Central memory CD8-positive, alpha-beta T cell (primary cell): ENCODE results near the gene BSND.

ENCODE experiments used
- ATAC-seq: fragments of 150-1000 bp; cut with Tn5 transposase; replicated peaks from 2 replicates; pipeline ENCODE4 v1.10.0; 2022; ENCODE audit warnings: mild to moderate bottlenecking, moderate FRiP score, moderate number of reproducible peaks; ENCODE audit not compliant: poor library complexity, severe bottlenecking; ENCODE audit errors: extremely low read depth
- DNase-seq, 2 donors: peaks; one replicate each; pipeline ENCODE4 v3.0.0; 2021; ENCODE audit warnings: low spot score in 2 of 2
- H3K27ac Mint-ChIP-seq: one replicate; pipeline ENCODE4 v1.8.0; 2022; ENCODE audit warnings: low read depth, mild to moderate bottlenecking, moderate library complexity, mixed read lengths
- H3K27me3 Mint-ChIP-seq: one replicate; pipeline ENCODE4 v1.8.0; 2022; ENCODE audit warnings: mixed read lengths
- H3K36me3 Mint-ChIP-seq: one replicate; pipeline ENCODE4 v1.8.0; 2022; ENCODE audit warnings: mild to moderate bottlenecking, moderate library complexity, mixed read lengths; ENCODE audit not compliant: insufficient read depth
- H3K4me1 Mint-ChIP-seq: one replicate; pipeline ENCODE4 v1.8.0; 2022; ENCODE audit warnings: mixed read lengths
- H3K4me3 Mint-ChIP-seq: one replicate; pipeline ENCODE4 v1.8.0; 2022; ENCODE audit warnings: mild to moderate bottlenecking, moderate library complexity, mixed read lengths
- H3K9me3 Mint-ChIP-seq: one replicate; pipeline ENCODE4 v1.8.0; 2022; ENCODE audit warnings: mixed read lengths

BSND gene

DNA sequence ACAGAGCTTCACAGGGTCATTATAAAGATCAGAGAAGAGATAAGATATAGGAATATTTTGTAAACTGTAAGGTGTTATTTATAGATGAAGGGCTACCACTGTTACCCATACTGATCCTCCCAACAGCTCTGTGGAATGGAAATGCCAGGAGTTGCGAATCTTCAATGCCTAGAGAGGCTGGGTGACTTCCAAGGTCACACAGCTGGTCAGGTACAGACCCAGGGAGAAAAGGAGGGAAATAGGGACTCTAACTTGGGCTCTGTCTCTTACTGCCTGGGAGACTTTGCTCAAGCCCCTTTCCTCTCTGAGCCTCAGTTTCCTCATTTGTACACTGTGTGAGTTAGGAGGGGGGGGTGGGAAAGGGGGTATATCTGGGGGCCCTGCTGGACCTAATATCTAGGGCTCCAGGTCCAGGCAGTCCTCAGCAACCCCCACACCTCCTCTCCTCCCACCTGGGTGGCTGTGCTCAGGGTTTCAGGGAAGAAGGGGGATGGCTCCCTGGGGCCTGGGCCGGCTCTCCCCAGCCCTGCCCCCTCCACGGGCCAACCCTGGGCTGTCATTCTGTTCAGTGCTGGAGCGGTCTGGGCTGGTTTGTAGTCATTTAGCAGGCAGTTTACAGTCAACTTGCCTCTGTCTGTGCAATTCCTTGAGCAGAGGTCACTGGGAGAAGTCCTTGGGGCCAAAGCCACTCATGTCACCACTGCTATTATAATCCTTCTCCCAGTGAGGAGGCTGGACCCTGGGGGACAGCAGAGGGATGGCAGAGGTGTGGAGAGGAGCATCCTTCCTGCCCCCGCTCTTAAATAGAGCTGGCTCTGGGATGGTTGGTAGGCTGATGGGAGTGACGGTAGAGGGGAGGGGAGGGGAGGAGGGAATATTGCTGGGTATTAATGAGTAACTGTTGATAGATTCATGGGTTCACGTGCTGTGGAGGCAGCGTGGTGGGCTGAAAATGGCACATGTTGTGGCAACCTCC lies 1.7 kb downstream of the BSND start:
- H3K27ac Mint-ChIP-seq = no peak overlapping the region
- peaks cover 13% of the 10 kb centered on the region for H3K4me1 Mint-ChIP-seq
- no peak overlapping the region for H3K4me3 Mint-ChIP-seq
- no peaks in the 10 kb centered on the region for H3K9me3 Mint-ChIP-seq
- ATAC-seq = no peak
- H3K27me3 Mint-ChIP-seq = peaks cover 9% of the 10 kb centered on the region
- no peak for DNase-seq
- peaks cover 4% of the 10 kb centered on the region for H3K36me3 Mint-ChIP-seq

DNA sequence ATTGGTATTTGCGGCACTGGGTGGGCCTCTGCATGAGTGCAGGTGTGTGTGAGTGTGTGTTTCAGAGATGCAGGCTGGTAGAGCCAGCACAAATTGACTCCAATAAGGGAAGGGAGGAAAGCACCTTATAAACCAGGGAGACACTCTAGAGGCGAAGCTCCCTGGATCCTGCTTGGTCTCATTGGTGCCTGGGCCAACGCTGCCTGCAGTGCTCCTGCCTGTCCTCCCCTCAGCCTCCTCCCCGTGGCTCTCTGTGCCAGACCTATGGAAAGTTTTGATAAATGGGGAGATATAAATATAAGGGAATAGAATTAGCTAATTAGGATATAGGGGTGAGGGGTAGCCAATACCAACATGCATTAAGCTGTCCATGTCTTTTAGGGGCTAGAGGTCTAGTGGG lies 2.6 kb downstream of the BSND start:
- Mint-ChIP-seq H3K4me3 (no peak overlapping the region), H3K9me3 (no peaks in the 10 kb centered on the region), H3K27me3 (peaks cover 9% of the 10 kb centered on the region), H3K36me3 (peaks cover 2% of the 10 kb centered on the region), H3K27ac (no peak overlapping the region), H3K4me1 (peaks cover 4% of the 10 kb centered on the region)
- no peak for ATAC-seq
- DNase-seq = no peak

GRCh38 chr1:55002686-55003085 lies 4.0 kb downstream of the BSND start:
- H3K9me3 Mint-ChIP-seq = no peaks in the 10 kb centered on the region
- DNase-seq (no peak), ATAC-seq (no peak)
- no peaks in the 10 kb centered on the region for H3K4me1 Mint-ChIP-seq
- H3K36me3 Mint-ChIP-seq = no peaks in the 10 kb centered on the region
- no peak overlapping the region for H3K4me3 Mint-ChIP-seq
- peaks cover under 1% of the 10 kb centered on the region for H3K27me3 Mint-ChIP-seq
- no peak overlapping the region for H3K27ac Mint-ChIP-seq

GRCh38 chr1:55005351-55006140 lies 6.8 kb downstream of the BSND start:
- H3K36me3 Mint-ChIP-seq = no peaks in the 10 kb centered on the region
- H3K27me3 Mint-ChIP-seq = no peaks in the 10 kb centered on the region
- no peaks in the 10 kb centered on the region for H3K4me1 Mint-ChIP-seq
- DNase-seq = no peak
- H3K9me3 Mint-ChIP-seq = no peaks in the 10 kb centered on the region
- H3K4me3 Mint-ChIP-seq = no peak overlapping the region
- no peak overlapping the region for H3K27ac Mint-ChIP-seq
- no peak for ATAC-seq

DNA sequence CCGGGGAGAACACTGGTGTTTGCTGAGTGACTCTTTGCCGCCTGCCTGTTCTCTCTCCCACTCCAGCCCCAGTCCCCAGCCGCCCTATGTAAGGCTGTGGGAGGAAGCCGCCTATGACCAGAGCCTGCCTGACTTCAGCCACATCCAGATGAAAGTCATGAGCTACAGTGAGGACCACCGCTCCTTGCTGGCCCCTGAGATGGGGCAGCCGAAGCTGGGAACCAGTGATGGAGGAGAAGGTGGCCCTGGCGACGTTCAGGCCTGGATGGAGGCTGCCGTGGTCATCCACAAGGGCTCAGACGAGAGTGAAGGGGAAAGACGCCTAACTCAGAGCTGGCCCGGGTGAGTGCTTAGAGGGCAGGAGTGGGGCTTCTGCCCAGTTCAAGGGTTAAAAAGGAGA lies 8.2 kb downstream of the BSND start:
- DNase-seq (no peak), ATAC-seq (no peak)
- Mint-ChIP-seq H3K4me3 (no peak overlapping the region), H3K27ac (no peak overlapping the region), H3K4me1 (no peaks in the 10 kb centered on the region), H3K9me3 (no peaks in the 10 kb centered on the region), H3K36me3 (no peaks in the 10 kb centered on the region), H3K27me3 (peaks cover under 1% of the 10 kb centered on the region)

DNA sequence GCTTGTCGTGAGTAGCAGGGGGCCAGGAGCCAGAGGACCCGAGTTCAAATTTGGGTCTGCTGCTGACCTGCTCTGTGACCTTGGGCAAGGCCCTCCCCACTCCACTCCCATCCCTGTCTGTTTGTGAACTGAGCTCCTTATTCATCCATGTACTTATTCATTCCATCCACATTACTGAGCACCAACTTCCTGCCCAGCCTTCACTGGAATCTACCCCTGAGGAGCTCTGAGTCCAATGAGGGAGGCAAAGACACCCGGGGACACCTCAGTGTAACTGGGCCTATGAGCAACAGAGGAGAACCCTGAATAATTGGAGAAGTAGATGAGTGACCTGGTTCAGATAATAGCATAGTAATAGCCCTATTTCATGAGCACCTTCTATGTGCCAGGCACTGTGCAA lies 8.9 kb downstream of the BSND start:
- no peak for DNase-seq
- no peak overlapping the region for H3K27ac Mint-ChIP-seq
- no peak for ATAC-seq
- H3K36me3 Mint-ChIP-seq = no peaks in the 10 kb centered on the region
- H3K9me3 Mint-ChIP-seq = no peaks in the 10 kb centered on the region
- H3K4me1 Mint-ChIP-seq = no peaks in the 10 kb centered on the region
- H3K4me3 Mint-ChIP-seq = no peak overlapping the region
- H3K27me3 Mint-ChIP-seq = peaks cover 7% of the 10 kb centered on the region

- H3K27ac Mint-ChIP-seq = no peak overlapping the region
- DNase-seq = no peak
- H3K4me1 Mint-ChIP-seq = no peaks in the 10 kb centered on the region
- no peak for ATAC-seq
- no peaks in the 10 kb centered on the region for H3K36me3 Mint-ChIP-seq
- H3K9me3 Mint-ChIP-seq = no peaks in the 10 kb centered on the region
- H3K27me3 Mint-ChIP-seq = peaks cover 31% of the 10 kb centered on the region
- no peak overlapping the region for H3K4me3 Mint-ChIP-seq
Observed at GRCh38 chr1:55010194-55010886, 11.6 kb downstream of the BSND start.

DNA sequence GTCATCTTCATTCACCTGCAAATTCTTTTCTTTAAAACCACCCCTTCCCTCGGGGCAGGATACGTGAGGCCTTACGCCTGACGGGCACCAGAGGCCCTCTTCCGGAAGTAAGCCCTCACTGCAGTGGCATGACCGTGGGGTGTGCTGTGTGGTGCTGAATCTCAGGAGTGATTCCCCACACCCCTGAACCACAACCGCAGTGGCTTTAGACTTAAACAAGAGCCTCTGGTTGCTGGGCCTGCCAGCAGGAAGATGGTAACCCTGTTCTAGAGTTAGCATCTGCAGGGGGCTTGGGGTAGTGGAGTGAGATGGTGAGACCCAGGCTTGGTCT lies 12.1 kb downstream of the BSND start:
- no peaks in the 10 kb centered on the region for H3K36me3 Mint-ChIP-seq
- no peak overlapping the region for H3K4me3 Mint-ChIP-seq
- no peaks in the 10 kb centered on the region for H3K4me1 Mint-ChIP-seq
- H3K27ac Mint-ChIP-seq = no peak overlapping the region
- DNase-seq = no peak
- peaks cover 36% of the 10 kb centered on the region for H3K27me3 Mint-ChIP-seq
- no peaks in the 10 kb centered on the region for H3K9me3 Mint-ChIP-seq
- ATAC-seq = no peak

DNA sequence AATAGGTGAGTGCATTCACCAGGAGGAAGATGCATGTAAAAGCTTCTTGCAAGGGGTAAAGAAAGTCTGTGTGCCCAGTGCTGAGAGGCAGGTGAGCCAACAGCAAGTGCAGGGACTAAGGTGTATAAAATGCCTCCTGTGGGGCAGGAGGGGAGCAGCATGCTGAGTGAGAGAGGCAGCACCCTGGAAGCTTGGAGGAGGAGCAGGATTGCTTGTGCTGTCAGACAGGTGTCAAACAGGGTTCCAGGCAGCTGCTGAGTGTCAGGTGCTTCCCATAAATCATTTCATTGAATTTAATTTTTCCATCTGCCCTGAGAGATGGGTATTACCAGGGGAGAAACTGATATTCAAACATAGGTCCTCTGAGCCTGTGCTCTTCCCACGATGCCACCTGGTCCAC lies 13.9 kb downstream of the BSND start:
- Mint-ChIP-seq H3K4me3 (no peak overlapping the region), H3K9me3 (no peaks in the 10 kb centered on the region), H3K27me3 (peaks cover 36% of the 10 kb centered on the region)

DNA sequence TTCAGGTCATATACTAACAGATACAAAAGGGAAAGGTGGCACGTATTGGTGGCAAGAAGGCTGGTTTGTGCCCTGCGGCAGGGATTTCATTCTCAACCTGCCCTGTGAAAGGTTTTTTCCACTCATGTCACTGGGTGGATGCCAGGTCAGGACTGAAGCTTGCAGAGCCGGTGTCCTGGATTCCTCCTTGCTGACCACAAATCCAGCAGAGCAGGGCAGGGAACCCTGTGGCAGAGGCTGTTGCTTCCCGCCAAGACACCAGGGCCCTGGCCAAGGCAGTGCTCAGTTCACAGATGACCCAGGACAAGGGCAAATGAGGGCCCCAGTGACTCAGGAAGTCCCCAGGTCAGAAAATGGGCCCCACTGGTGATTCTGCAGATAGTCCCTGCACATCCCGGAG lies 16.4 kb downstream of the BSND start:
- no peak for ATAC-seq
- no peaks in the 10 kb centered on the region for H3K36me3 Mint-ChIP-seq
- H3K4me1 Mint-ChIP-seq = no peaks in the 10 kb centered on the region
- H3K27ac Mint-ChIP-seq = no peak overlapping the region
- H3K9me3 Mint-ChIP-seq = no peaks in the 10 kb centered on the region
- no peak for DNase-seq
- H3K27me3 Mint-ChIP-seq = peaks cover 57% of the 10 kb centered on the region
- H3K4me3 Mint-ChIP-seq = no peak overlapping the region

More for the DNA sequence above, 13.9 kb downstream of the BSND start:
- no peak for ATAC-seq
- no peak for DNase-seq
- Mint-ChIP-seq H3K36me3 (no peaks in the 10 kb centered on the region), H3K4me1 (no peaks in the 10 kb centered on the region), H3K27ac (no peak overlapping the region)

DNA sequence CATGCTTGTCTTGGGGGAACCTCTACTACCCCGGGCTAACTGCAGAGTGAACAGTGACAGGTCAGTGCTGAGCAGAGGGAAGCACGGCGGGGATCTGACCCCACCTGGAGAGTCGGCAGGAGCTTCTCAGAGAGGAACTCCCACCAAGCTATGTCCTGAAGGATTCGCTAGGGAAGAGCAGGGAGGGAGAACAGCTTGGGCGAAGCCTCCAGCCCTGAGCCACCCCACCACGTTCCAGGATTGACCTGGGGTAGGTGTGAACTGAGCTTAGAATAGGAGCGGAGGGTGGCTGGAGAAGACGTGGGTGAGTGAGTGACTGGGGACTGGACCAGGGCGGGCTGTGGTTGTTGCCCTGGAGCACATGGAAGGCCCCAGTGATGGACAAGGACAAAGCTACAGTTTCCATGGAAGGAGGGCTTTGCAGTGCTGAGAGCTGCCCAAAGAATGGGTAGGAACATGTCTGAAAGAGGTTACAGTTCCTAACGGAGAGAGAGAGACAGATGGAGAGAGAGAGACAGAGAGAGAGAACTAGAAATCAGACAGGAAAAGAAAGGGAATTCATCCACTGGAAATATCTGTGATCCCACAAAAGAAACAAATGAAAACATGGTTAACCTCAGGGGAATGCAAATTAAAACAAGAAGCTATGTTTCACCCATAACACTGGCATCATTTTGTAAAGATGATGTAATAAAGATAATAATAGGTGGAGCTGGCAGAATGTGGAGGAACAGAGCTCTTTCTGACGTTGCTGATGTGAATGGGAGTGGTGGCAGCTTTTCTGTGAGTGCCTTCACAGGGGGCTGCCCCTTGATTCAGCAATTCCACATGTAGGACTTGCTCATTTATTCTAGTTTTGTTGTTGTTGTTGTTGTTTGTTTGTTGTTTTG lies 17.2 kb downstream of the BSND start:
- Mint-ChIP-seq H3K27me3 (peaks cover 65% of the 10 kb centered on the region), H3K9me3 (no peaks in the 10 kb centered on the region), H3K4me3 (no peak overlapping the region), H3K27ac (no peak overlapping the region), H3K36me3 (no peaks in the 10 kb centered on the region), H3K4me1 (no peaks in the 10 kb centered on the region)
- ATAC-seq (no peak), DNase-seq (no peak)

GRCh38 chr1:55018395-55018794 lies 19.7 kb downstream of the BSND start:
- ATAC-seq = no peak
- Mint-ChIP-seq H3K27me3 (peaks cover 55% of the 10 kb centered on the region), H3K9me3 (no peaks in the 10 kb centered on the region), H3K4me3 (no peak overlapping the region), H3K27ac (no peak overlapping the region), H3K36me3 (no peaks in the 10 kb centered on the region), H3K4me1 (no peaks in the 10 kb centered on the region)
- DNase-seq = no peak
